GM12878 (cell line): Measurements from ENCODE around the gene ANO4. TPM values are rescaled to one million over a fixed set of nuclear protein-coding genes. Genes with fewer than 3 reads are reported as not detected.

Source experiments
- ATAC-seq: fragments of 200-7000 bp; cut with Tn5 transposase; 3 replicates; pipeline ENCODE4 v1.9.1; 2020; ENCODE audit warnings: mild to moderate bottlenecking, moderate library complexity
- BruUV-seq: library from RNA; stranded (reverse); fragments of 400-500 nt; replicated peaks from 2 replicates; lab custom pipeline; 2021; lab: Mats Ljungman, UMichigan
- CTCF ChIA-PET: fragments of 300-600 bp; sonication (Branson Sonifier 250); formaldehyde crosslinking; extraction: SDS; loops from one replicate; lab custom pipeline; 2021; ENCODE audit warnings: inconsistent platforms; lab: Yijun Ruan, JAX
- POLR2A ChIA-PET: fragments of 350-600 bp; formaldehyde crosslinking; extraction: SDS; loops from one replicate; lab custom pipeline; 2021; ENCODE audit warnings: inconsistent platforms; lab: Charles Lee
- RAD21 ChIA-PET: fragments of 300-600 bp; sonication (Branson Sonifier 250); formaldehyde crosslinking; loops from one replicate; lab custom pipeline; 2023; ENCODE audit warnings: antibody characterized with exemption; ENCODE audit not compliant: unreplicated experiment; lab: Charles Lee
- SMC1A ChIA-PET: fragments of 300-600 bp; sonication (Branson Sonifier 250); formaldehyde crosslinking; loops from one replicate; lab custom pipeline; 2023; ENCODE audit not compliant: unreplicated experiment, uncharacterized antibody; lab: Charles Lee
- DNase-seq: peaks from one replicate; pipeline ENCODE4 v3.0.0-alpha.2; 2011; ENCODE audit warnings: low read depth, low spot score
- FAIRE-seq: peaks from 3 replicates; lab custom pipeline; 2011; peaks lifted over from hg19 to GRCh38; lab: Jason Lieb, UNC
- H2AFZ ChIP-seq: 2 replicates; pipeline ENCODE4 v1.6.0; 2011; ENCODE audit warnings: low read depth, low read length, control low read depth; ENCODE audit not compliant: control insufficient read depth
- H3K27ac ChIP-seq: 2 replicates; pipeline ENCODE4 v1.5.1; 2011; ENCODE audit warnings: control low read depth; ENCODE audit not compliant: control insufficient read depth, insufficient read depth
- H3K27me3 ChIP-seq, 2 experiments: replicated peaks in 1 of 2; 2 replicates each; pipeline versions ENCODE4 v1.6.0 to v1.6.1; 2011; ENCODE audit warnings: low read length in 1 of 2; ENCODE audit not compliant: control insufficient read depth in 2 of 2, insufficient read depth in 2 of 2
- H3K36me3 ChIP-seq, 2 experiments: 2 replicates each; pipeline ENCODE4 v1.5.1; 2011; ENCODE audit warnings: low read length in 1 of 2; ENCODE audit not compliant: control insufficient read depth in 2 of 2, insufficient read depth in 2 of 2
- H3K4me1 ChIP-seq: 2 replicates; pipeline ENCODE4 v1.6.1; 2011; ENCODE audit warnings: mild to moderate bottlenecking, low read length, moderate library complexity, mixed read lengths; ENCODE audit not compliant: control insufficient read depth, insufficient read depth
- H3K4me2 ChIP-seq: 2 replicates; pipeline ENCODE4 v1.6.0; 2011; ENCODE audit warnings: control low read depth; ENCODE audit not compliant: control insufficient read depth, insufficient read depth
- H3K4me3 ChIP-seq: fragments of 200-600 bp; sonication (generic); 2 replicates; pipeline ENCODE4 v1.5.1; 2016
- H3K79me2 ChIP-seq: 2 replicates; pipeline ENCODE4 v1.6.0; 2011; ENCODE audit warnings: low read length; ENCODE audit not compliant: control insufficient read depth, insufficient read depth
- H3K9ac ChIP-seq: 2 replicates; pipeline ENCODE4 v1.8.0; 2011; ENCODE audit warnings: low read length, control low read depth, mixed read lengths; ENCODE audit not compliant: control insufficient read depth, insufficient read depth
- H3K9me3 ChIP-seq: replicated peaks from 3 replicates; pipeline ENCODE4 v1.5.1; 2011; ENCODE audit warnings: mild to moderate bottlenecking, low read length; ENCODE audit not compliant: control insufficient read depth, insufficient read depth
- H4K20me1 ChIP-seq: 2 replicates; pipeline ENCODE4 v1.6.0; 2011; ENCODE audit not compliant: control insufficient read depth, insufficient read depth
- BHLHE40 ChIP-seq, 2 experiments: fragments of 450-650 bp in 1 of 2; IDR thresholded peaks; 2 replicates each; pipeline ENCODE4 v1.6.1; 2011 to 2017; ENCODE audit warnings: low read depth in 2 of 2, borderline replicate concordance in 1 of 2, improper control_type of control experiment in 1 of 2, low read length in 1 of 2, mild to moderate bottlenecking in 1 of 2
- CBX3 ChIP-seq: fragments of 200-600 bp; sonication (generic); IDR thresholded peaks from 2 replicates; pipeline ENCODE4 v1.6.1; 2016; ENCODE audit warnings: low read depth, borderline replicate concordance
- CEBPB ChIP-seq, 2 experiments: fragments of 150-350 bp in 1 of 2; IDR thresholded peaks; 2 replicates each; pipeline ENCODE4 v1.6.1; 2012 to 2014; ENCODE audit warnings: low read depth in 2 of 2, low read length in 2 of 2, borderline replicate concordance in 1 of 2, inconsistent platforms in 1 of 2
- CHD2 ChIP-seq: IDR thresholded peaks from 2 replicates; pipeline ENCODE4 v1.6.1; 2011; ENCODE audit warnings: low read depth, low read length, improper control_type of control experiment, borderline replicate concordance
- FOXM1 ChIP-seq: IDR thresholded peaks from 2 replicates; pipeline ENCODE4 v1.6.1; 2012; ENCODE audit warnings: low read depth, mild to moderate bottlenecking, inconsistent platforms, low read length, moderate library complexity
- IRF3 ChIP-seq: fragments of 450-650 bp; IDR thresholded peaks from 2 replicates; pipeline ENCODE4 v1.6.1; 2014; ENCODE audit warnings: mild to moderate bottlenecking
- MTA3 ChIP-seq: IDR thresholded peaks from 2 replicates; pipeline ENCODE4 v1.6.1; 2012; ENCODE audit warnings: low read length, inconsistent platforms, borderline replicate concordance
- NBN ChIP-seq: fragments of 450-650 bp; IDR thresholded peaks from 2 replicates; pipeline ENCODE4 v1.6.1; 2016
- NFYB ChIP-seq: IDR thresholded peaks from 2 replicates; pipeline ENCODE4 v1.6.1; 2011; ENCODE audit warnings: low read depth, mild to moderate bottlenecking, low read length, improper control_type of control experiment, moderate library complexity; ENCODE audit not compliant: insufficient read depth
- NR2C2 ChIP-seq: IDR thresholded peaks from 2 replicates; pipeline ENCODE4 v1.6.1; 2011; ENCODE audit warnings: borderline replicate concordance, low read depth; ENCODE audit not compliant: control insufficient read depth, insufficient read length
- PAX8 ChIP-seq: fragments of 450-650 bp; IDR thresholded peaks from 2 replicates; pipeline ENCODE4 v1.6.1; 2017; ENCODE audit warnings: mild to moderate bottlenecking, moderate library complexity
- RB1 ChIP-seq: fragments of 450-650 bp; formaldehyde crosslinking; IDR thresholded peaks from 2 replicates; pipeline ENCODE4 v1.6.1; 2017; ENCODE audit warnings: mild to moderate bottlenecking, borderline replicate concordance
- REST ChIP-seq: IDR thresholded peaks from 2 replicates; pipeline ENCODE4 v1.6.1; 2012; ENCODE audit warnings: mild to moderate bottlenecking, low read depth, low read length
- SMARCA5 ChIP-seq: fragments of 450-650 bp; IDR thresholded peaks from 2 replicates; pipeline ENCODE4 v1.6.1; 2017; ENCODE audit warnings: mild to moderate bottlenecking
- STAT3 ChIP-seq: IDR thresholded peaks from 2 replicates; pipeline ENCODE4 v1.6.1; 2011; ENCODE audit warnings: low read depth, low read length, improper control_type of control experiment
- TAF1 ChIP-seq: IDR thresholded peaks from 2 replicates; pipeline ENCODE4 v1.6.1; 2011; ENCODE audit warnings: mild to moderate bottlenecking, low read depth, low read length, borderline replicate concordance
- USF2 ChIP-seq: IDR thresholded peaks from 2 replicates; pipeline ENCODE4 v1.6.1; 2011; ENCODE audit warnings: low read depth, low read length, improper control_type of control experiment, borderline replicate concordance
- ZBED1 ChIP-seq: IDR thresholded peaks from 2 replicates; pipeline ENCODE4 v1.6.1; 2016; ENCODE audit warnings: borderline replicate concordance
- ZNF384 ChIP-seq: IDR thresholded peaks from 2 replicates; pipeline ENCODE4 v1.6.1; 2012; ENCODE audit warnings: low read depth, mild to moderate bottlenecking, low read length, improper control_type of control experiment, borderline replicate concordance
- WGBS: methylation state at CpG from one replicate; pipeline ENCODE4 v1.1.6; 2016; ENCODE audit warnings: low lambda C conversion rate; ENCODE audit not compliant: insufficient replicate concordance, insufficient coverage; ENCODE audit errors: missing lambda C conversion rate; 5-methylcytosine and 5-hydroxymethylcytosine counted together
- in situ Hi-C: fragments of 300-500 bp; cut with MboI; formaldehyde crosslinking; loops from 9 replicates; pipeline ENCODE4 v1.14.3; 2018; ENCODE audit warnings: mixed read lengths
- intact Hi-C: fragments of 100-400 bp; cut with micrococcal nuclease; formaldehyde crosslinking; loops from one replicate; pipeline ENCODE4 v1.14.2; 2022; ENCODE audit not compliant: unreplicated experiment
- polyA plus RNA-seq, 11 experiments: library from polyadenylated mRNA; depleted of rRNA in 4 of 11; unstranded in 6 of 11; stranded (reverse) in 5 of 11; fragments of >200 nt; fragmentation: Nextera tagmentation in 4 of 11; fragmentation: Illumina TruSeq in 1 of 11; extraction: Ambion mirVana in 4 of 11; extraction: Trizol in 1 of 11; gene quantifications; 1 replicate in 1 of 11; 2 replicates in 10 of 11; pipeline versions ENCODE4 v1.2.1 to v1.2.3, GENCODE V29; 2011 to 2016; ENCODE audit warnings: inconsistent platforms in 2 of 11, missing spikeins in 2 of 11, low read depth in 1 of 11
- total RNA-seq, 4 experiments: library from RNA; depleted of rRNA in 3 of 4; stranded (reverse); fragments of >200 nt in 3 of 4; fragmentation: Illumina TruSeq in 1 of 4; extraction: Trizol in 1 of 4; gene quantifications; 2 replicates each; pipeline versions ENCODE4 v1.2.1 to v1.2.3, GENCODE V29; 2013 to 2021

ANO4 gene
- total and polyA plus RNA-seq, 10 of the 15 experiments (the other 5 are each of a cell fraction or from before 2014, with no cell fraction given) = not detected

GRCh38 chr12:101001669-101002068, 207.1 kb downstream of the ANO4 start:
- no peak overlapping the region for H2AFZ ChIP-seq
- H3K27ac ChIP-seq = no peak overlapping the region
- ChIA-PET RAD21 (no interaction called here), CTCF (no interaction called here), POLR2A (no interaction called here), SMC1A (no interaction called here)
- H3K4me2 ChIP-seq = no peak overlapping the region
- no peaks in the 10 kb centered on the region for H3K79me2 ChIP-seq
- in situ Hi-C loops = no loop called here
- H3K9ac ChIP-seq = no peak overlapping the region
- no peaks in the 10 kb centered on the region for H4K20me1 ChIP-seq
- no peaks in the 10 kb centered on the region for H3K9me3 ChIP-seq
- no TSS peak for BruUV-seq
- peaks cover 2% of the 10 kb centered on the region; the same call in 1 of the 2 replicates for H3K4me1 ChIP-seq
- peak; percentile 57 for FAIRE-seq
- peak; percentile 83 for ATAC-seq
- no peaks in the 10 kb centered on the region for H3K36me3 ChIP-seq
- 0% methylated on average over 5 of the region's 5 CpGs for WGBS
- intact Hi-C loops = no loop called here
- no peak overlapping the region for H3K4me3 ChIP-seq
- no peaks in the 10 kb centered on the region; a peak in 1 of 4 replicates for H3K27me3 ChIP-seq
- DNase-seq = peak; percentile 33
- TF ChIP-seq NFYB (no peak), USF2 (no peak), ZNF384 (no peak), MTA3 (no peak; the same call in 1 of the 2 replicates), NBN (0 out of 2 replicates have a peak, but pooled peaks have one; percentile 41), CEBPB (IDR thresholded peaks at IDR 0.05; ENCODE audit: borderline replicate concordance in 1 of 2, low read depth in 2 of 2, low read length in 2 of 2) (0 out of 4 replicates have a peak, but pooled peaks of 1 of the 2 experiments have one; percentile 26), CBX3 (no peak), BHLHE40 (IDR thresholded peaks at IDR 0.05; ENCODE audit: borderline replicate concordance in 1 of 2, low read depth in 2 of 2, low read length in 1 of 2) (0 out of 4 replicates have a peak, but pooled peaks of 1 of the 2 experiments have one; percentile 9), TAF1 (no peak), PAX8 (no peak), REST (no peak), STAT3 (no peak), SMARCA5 (no peak), CHD2 (no peak), RB1 (no peak), IRF3 (no peak), NR2C2 (no peak), FOXM1 (peak; percentile 52; the same call in 1 of the 2 replicates), ZBED1 (peak; percentile 78; the same call in 1 of the 2 replicates)
